GM19099 (cell line): Measurements from ENCODE around the gene C1QTNF7.

Experiments
- POLR2A ChIP-seq: IDR thresholded peaks from 3 replicates; pipeline ENCODE4 v1.6.1; 2011; ENCODE audit warnings: low read depth; ENCODE audit not compliant: insufficient read length; ENCODE audit errors: extremely low read depth

C1QTNF7 gene

DNA sequence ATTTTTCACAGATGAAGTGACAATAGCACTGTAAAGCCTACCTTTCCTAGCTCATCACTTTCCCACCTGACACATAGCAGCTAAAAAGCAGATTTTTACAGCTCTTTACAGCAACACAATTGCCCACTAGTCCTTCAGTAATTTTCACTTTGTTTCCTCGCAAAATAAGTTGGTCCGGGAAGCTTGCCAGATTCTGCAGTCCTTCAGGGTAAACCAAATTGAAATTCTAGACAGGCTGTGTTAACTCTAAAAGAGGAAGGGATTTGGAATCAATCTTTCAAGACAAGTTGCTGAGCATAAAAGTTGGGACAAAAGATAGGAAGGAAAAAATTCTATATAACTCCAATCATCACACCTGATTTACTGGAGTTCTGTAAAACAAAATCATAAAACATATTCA lies 8.7 kb downstream of the C1QTNF7 start:
- TF ChIP-seq POLR2A: no peak

DNA sequence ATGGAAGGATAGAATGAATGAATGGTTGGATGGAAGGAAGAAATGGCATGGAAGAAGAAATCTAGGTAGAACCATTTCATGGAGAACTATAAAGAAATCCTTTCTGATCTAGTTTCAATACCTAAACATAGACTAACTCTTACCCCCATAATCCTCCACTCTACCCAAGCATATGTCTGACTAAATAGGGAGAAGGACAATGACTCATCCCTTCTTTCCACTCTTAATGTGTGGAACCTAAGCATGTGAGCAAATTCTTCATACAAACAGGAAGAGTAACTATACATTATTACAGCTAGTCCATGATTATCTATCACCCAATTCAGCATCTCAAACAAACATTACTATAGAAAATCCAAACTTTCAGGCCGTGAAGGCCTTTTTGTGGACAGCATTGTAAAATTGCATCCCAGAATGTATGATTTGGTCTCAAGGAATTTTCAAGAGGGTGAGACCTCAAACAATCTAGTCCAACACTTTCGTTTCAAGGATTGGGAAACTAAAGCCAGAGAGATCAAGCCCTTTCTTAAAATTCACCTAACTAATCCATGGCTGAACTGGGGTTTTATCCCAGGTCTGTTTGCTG lies 11.2 kb downstream of the C1QTNF7 start:
- TF ChIP-seq POLR2A: no peak

DNA sequence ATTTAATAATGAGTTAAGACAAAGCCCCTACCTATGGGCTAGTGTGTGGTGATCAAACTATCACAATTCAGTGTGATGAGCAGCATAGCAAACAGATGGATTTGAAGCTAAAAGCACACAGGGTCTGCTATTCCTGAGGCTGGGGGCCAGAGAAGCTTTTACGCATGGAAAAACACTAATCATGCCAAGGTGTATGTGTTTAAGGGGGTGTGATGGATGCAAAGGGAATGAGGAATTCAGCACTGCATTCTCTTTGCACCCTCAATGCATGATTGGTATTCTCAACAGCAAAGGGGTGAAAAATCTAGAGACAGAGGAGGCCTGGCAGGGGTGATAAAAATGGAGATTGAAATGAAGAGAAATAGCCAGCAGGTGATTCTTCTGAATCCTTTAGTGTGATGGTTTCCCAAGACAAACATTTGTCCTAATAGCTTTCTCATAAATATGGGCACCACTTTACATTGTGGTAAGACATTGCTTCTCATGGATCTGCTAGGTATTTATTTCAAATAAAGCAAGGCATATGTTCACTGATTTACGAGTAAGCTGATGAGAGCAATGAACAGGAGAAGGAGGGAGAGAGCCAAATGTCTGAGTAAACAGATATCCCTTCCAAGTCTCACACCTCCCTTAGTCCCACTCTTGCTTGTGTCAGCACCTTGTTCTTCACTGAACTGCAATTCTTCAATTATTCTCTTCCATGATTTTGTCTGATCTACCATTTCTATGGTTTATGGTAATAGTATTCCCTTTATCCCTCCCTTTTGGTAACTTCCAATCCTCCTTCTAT lies 15.7 kb downstream of the C1QTNF7 start:
- no peak for TF ChIP-seq POLR2A

DNA sequence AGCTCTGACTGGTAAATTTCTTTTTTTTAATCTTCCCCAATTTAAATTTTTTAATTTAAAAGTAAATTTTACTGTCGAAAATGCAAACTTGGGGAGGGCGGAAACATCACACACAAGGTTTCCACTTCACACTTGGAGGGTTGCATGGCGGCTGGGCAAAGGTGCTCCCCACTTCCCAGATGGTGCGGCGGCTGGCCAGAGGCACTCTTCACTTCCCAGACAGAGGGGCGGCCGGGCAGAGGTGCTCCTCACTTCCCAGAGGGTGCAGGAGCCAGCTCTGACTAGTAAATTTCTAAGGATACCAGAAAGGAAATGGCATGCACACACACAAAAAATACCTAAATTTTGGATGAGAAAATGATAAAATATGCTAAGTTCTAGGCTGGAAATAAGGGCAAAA lies 16.4 kb downstream of the C1QTNF7 start:
- no peak for TF ChIP-seq POLR2A

DNA sequence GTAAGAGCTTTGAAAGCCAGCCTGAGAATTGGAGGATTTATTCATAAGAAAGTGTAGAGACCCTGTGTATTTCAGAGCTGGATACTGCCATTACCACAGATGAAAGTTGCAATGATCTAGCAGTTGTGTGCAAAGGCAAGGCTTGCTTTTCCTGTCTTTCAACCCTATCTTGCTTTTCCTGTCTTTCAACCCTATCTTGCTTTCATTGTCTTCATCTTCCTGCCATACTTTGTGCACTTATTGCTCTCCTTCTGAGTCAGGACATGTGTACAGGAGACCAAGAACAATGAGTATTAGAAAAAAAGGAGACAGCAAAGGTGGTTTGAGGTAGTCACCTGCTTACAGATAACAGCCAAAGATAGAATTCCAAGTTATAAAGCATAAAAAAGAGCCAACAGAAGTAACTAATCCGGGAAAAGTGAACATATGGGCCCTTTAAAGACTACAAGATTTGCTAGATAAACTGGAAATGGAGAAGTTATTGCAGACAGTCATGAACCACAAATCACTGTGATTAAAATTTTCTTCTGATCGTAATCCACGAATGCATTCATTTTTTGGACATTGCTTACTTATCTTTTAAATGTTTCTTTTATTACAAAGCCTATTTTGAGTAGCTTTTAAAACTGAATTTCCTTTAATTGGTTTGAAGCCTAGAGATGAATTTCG lies 17.2 kb downstream of the C1QTNF7 start:
- TF ChIP-seq POLR2A: no peak

DNA sequence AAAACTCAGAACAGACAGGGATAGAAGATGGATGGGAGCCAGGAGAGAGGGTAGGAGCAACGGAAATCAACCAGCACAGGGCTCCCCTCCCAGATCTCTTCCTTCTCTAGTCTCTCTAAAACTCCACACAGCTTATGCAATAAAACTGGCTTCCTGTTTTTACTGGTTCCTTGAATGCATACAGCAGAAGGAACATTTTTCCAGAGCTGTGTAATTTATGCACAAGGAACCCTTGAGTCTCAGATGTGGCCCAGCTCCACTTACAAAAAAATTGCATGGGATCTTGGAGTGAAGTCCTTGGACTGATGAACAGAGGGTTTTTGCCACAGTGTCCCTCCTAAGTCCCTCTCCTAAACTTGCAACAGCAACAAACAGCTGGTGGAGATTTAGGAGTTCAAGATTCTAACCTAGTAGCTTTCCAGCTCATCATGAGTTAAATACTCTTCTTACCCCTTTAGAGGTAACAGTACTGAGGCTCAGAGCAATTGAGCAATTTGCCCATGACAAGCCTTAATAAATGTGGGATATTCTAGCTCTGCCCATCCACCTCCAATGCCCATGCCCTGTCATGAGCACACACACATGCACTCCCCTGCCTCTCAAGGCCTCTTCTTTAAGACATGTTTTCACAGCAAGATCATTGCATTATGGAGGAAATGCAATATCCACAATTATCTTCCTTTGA lies 23.5 kb downstream of the C1QTNF7 start:
- no peak for TF ChIP-seq POLR2A

DNA sequence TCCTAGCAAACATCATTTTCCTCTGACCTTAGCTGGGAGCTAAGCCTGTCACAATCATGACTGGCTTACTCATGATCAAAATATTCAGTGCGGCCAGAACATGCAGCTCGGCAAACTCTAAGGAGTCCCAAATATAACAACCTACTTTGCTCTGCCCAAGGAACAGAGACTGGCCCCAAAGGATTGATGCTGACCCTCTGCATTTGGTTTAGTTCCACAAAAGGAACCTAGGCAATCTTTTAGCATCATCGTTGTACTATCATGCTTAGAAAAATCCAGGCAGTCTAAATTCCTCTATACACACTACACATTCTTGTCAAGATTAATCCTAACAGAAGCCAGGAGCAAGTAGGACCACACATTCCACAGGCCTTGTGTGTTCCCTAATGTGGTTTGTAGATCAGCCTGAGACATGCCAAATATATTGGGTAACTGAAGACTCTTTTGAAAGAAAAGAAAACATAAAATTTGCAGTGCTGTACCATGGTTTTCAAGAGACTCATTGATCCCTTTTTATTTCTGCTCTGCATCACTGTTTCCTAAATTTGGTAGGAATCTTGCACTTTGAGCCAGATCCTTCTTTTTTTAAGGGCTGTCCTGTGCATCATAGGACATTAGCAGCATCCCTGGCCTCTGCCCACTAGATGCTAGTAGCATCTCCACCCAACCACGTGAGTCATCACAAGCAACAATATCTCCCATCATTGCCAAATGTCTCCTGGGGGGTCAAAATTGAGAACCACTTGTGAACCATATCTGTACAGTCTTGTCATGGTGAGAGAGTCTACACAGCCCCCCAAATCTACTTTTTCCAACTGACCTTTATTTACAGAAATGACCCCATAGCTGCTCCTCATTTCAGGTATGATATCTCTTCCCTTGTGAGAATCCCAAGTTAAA lies 24.3 kb downstream of the C1QTNF7 start:
- TF ChIP-seq POLR2A: no peak

DNA sequence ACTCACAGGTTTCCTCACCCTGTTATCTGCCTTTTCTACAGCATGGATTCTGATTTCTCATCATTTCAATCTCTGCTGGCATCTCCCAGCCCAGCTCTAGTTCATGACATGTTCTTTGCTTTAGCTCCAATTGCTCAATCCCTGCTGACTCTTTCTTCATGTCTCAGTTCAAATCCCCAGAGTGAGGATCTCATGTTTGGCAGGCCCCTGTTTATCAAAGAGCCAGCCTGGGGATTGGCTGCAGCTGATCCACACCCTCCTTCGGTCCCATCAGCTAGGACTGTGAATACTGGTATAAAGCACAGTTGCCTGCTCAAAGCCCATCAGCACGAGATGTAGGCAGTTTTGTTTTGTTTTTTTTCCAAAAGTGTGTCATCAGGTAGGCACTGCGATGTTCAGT lies 27.5 kb downstream of the C1QTNF7 start:
- no peak for TF ChIP-seq POLR2A

DNA sequence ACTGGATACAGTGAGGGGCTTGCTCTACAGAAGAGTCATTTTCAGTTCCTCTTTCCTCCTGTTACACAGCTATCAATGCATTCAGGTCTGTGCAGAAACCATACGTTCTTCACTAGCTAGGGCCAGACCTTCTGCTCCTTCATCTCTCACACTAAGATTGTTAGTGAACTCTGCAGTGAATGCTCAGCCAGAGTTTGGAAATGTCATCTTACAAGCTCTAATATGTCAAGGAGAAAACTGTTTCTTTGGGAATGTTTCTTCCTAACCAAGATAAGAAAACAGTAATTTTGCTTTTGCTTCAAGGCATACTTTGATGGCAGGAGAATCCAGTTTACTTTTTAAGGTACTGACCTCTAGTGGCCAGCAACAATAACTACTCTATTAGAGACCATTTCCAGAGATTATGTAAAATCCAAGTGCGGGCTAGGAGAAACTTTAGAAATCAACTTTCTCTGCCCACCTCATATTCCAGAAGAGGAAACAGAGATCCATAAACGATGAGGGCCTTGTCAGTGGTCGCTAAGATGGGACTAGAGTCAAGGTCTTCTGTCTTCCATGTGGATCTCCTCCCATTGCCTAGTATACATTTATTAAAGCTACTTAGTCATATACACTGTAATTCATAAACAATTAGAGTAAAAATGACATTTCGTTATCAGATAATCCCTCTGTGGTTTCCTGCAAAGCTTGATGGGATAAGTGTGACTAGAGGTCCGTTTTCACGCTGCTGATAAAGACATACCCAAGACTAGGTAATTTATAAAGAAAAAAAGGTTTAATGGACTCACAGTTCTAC lies 29.8 kb downstream of the C1QTNF7 start:
- TF ChIP-seq POLR2A: no peak

DNA sequence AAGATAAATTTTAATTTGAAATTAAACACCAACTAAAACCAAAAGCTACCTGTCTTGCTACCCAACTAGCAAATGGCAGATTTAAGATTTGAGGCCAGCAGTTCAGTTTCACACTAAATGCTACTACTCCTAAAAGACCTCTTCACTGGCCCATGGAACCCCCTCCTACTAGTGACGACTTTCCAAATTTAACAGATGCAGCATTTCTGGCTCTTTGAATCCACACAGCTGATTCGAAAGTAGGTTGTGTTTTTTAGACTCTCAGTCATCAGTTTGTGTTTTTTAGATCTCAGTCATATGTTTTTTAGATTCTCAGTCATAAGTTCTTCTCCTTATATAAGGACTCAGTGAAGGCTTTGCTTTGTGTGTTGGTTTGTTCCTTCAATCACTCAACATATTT lies 30.8 kb downstream of the C1QTNF7 start:
- no peak for TF ChIP-seq POLR2A

DNA sequence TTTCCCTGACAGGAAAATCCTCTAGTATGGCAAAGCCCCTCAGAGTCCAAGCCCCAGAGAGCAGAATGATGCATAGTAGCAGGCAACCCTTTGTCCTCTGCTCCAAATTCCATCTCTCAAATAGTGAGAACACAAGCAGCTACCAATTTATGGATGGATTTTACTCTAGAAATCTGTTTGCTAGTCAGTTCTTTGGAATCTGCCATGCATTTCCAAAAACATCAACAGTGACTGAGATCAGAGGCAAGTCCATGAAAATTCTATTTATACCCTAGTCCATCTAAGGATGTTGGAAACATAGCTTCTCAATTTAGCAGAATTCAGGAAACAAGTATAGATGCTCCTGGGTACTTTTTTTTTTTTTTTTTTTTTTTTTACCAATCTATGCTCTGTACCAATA lies 31.9 kb downstream of the C1QTNF7 start:
- no peak for TF ChIP-seq POLR2A

DNA sequence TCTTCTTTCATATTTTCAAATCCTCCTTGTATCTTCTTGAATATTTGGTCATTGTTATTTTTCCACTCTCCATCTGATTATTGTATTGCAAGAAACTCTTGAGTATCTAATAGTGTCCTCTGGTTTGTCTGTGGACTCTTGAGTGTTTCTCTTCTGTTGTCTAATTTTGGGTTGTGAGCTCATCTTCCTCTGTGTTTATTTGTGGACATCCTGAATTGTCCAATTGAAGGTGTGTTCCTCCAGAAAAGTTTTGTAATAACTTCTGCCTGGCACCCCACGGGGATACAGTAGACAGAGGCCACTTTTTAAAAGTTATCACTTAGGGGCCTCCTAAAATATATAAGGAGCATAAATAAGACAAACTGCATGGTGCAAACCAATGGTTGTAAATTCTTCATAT lies 38.8 kb downstream of the C1QTNF7 start:
- TF ChIP-seq POLR2A: no peak

DNA sequence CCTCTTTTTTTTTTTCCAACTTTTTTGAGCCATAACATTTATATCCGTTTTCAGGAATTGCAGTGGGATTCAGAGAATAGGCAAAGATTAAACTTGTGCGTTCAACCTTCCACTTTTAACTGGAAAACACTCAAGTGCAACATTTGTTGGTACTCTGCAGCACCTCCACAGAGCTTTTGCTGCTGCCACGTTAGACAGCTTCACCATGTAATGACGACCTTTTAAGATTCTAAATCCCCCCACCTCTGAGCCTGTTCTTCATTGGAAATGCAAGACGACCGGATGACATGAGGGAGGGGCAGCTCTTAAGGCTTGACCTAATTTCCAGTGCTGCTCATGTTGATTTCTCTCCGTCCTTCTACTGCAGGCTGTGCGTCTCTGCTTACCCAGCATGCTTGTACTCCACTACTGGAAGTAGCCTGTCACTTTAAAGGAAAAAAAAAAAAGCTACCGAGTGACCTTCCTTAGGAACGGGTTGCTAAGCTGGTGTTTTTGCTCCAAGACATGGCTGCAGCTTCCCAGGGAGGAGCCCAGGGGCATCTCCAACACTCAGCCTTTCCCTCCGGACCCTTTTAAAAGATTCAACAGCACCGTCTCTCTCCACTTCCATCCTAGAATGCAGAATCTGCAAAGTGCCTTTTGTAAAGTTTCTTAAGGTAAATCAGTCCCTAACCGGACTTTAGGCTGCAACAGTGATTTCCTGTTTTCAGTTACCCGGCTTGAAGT lies 41.7 kb downstream of the C1QTNF7 start, which contains the start of gene CC2D2A:
CC2D2A (plus strand) TSS at position 481 of the 726 bp plus-strand sequence. CDS start 6,051 bp downstream, outside the sequence.
- TF ChIP-seq POLR2A: no peak

DNA sequence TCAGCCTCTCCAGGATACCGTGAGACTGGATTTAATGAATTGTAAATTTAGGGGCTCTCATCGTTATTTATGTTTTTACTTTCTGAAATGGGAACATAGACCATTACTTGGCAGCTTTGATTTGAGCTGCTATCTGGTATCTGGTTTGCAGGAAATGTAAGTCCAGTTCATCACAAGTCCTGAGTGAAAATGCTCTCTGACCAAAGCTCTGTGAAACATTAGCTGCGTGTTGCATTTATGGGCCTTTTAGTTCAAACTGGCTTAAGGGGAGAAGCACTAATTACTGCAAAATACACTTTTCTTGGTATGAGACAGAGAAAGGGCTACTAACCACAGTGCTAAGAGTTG lies 42.3 kb downstream of the C1QTNF7 start:
- no peak for TF ChIP-seq POLR2A

DNA sequence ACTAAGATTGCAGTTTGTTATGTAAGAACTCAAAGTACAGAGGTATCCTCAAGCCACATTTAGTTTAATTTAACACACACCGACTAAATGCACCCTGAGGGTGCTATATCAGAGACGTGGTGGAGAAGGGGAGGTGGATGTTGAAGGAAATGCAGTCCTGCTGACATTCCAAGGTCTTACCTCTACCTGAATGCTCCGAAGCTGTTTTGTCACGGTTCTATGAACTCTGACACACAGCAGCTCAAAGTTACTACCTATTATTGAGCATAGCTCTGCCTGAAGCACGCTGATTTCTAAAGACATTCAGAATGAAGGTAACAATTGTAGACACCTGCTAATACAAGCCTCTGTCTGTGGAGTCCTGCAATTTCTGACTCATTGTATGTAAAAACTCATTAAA lies 48.6 kb downstream of the C1QTNF7 start:
- TF ChIP-seq POLR2A: no peak
